H1 (cell line): ENCODE measurements around the gene HNRNPU. TPM values are rescaled to one million over a fixed set of nuclear protein-coding genes. Genes with fewer than 3 reads are reported as not detected.

Experiments
- CTCF ChIA-PET: fragments of 300-600 bp; sonication (Branson Sonifier 250); formaldehyde crosslinking; loops from one replicate; lab custom pipeline; 2021; ENCODE audit not compliant: partially characterized antibody; lab: Charles Lee
- POLR2A ChIA-PET: fragments of 300-600 bp; sonication (Branson Sonifier 250); formaldehyde crosslinking; loops from one replicate; lab custom pipeline; 2021; ENCODE audit warnings: inconsistent platforms; ENCODE audit not compliant: partially characterized antibody; lab: Charles Lee
- DNase-seq, 2 experiments: peaks; one replicate each; pipeline versions ENCODE4 v3.0.0 to v3.0.0-alpha.2; 2010 to 2022; ENCODE audit warnings: low spot score in 2 of 2, low read depth in 1 of 2, mixed read lengths in 1 of 2
- FAIRE-seq: peaks from 2 replicates; lab custom pipeline; 2011; peaks lifted over from hg19 to GRCh38; lab: Jason Lieb, UNC
- H2AFZ ChIP-seq: 2 replicates; pipeline ENCODE4 v1.8.1; 2012; ENCODE audit warnings: low read length, inconsistent platforms
- H2AK5ac ChIP-seq: 2 replicates; pipeline ENCODE4 v1.6.1; 2013; ENCODE audit warnings: low read depth, low read length
- H2BK120ac ChIP-seq: replicated peaks from 2 replicates; pipeline ENCODE3; 2013; ENCODE audit warnings: low read depth, low read length, inconsistent platforms
- H2BK12ac ChIP-seq: 2 replicates; pipeline ENCODE4 v1.6.1; 2013; ENCODE audit warnings: low read depth, low read length
- H2BK15ac ChIP-seq: 2 replicates; pipeline ENCODE4 v1.6.1; 2013; ENCODE audit warnings: low read length
- H2BK20ac ChIP-seq: 2 replicates; pipeline ENCODE4 v1.6.1; 2013; ENCODE audit warnings: low read length
- H2BK5ac ChIP-seq: 2 replicates; pipeline ENCODE4 v1.6.1; 2013; ENCODE audit warnings: low read depth, low read length
- H3K14ac ChIP-seq: 2 replicates; pipeline ENCODE4 v1.6.1; 2013; ENCODE audit warnings: inconsistent platforms; ENCODE audit not compliant: insufficient read length
- H3K18ac ChIP-seq: 2 replicates; pipeline ENCODE4 v1.6.1; 2013; ENCODE audit warnings: low read length; ENCODE audit errors: extremely low read depth
- H3K23ac ChIP-seq: 2 replicates; pipeline ENCODE4 v1.6.1; 2013; ENCODE audit warnings: inconsistent platforms; ENCODE audit not compliant: insufficient read length
- H3K23me2 ChIP-seq: 2 replicates; pipeline ENCODE4 v1.6.1; 2013; ENCODE audit warnings: low read depth, low read length
- H3K27ac ChIP-seq: 2 replicates; pipeline ENCODE4 v1.6.1; 2011; ENCODE audit warnings: low read depth, low read length, inconsistent platforms
- H3K27me3 ChIP-seq, 4 experiments: replicated peaks in 1 of 4; 1 replicate in 1 of 4; 2 replicates in 3 of 4; pipeline versions ENCODE4 v1.6.1 to v1.8.1; 2011 to 2013; ENCODE audit warnings: low read length in 3 of 4, mild to moderate bottlenecking in 3 of 4, inconsistent platforms in 2 of 4, mixed read lengths in 2 of 4, moderate library complexity in 1 of 4; ENCODE audit not compliant: control insufficient read depth in 3 of 4, insufficient read depth in 3 of 4; ENCODE audit errors: extremely low read depth in 1 of 4
- H3K36me3 ChIP-seq, 4 experiments: 2 replicates each; pipeline versions ENCODE4 v1.6.1 to v1.8.1; 2011 to 2013; ENCODE audit warnings: mild to moderate bottlenecking in 4 of 4, low read length in 3 of 4, moderate library complexity in 2 of 4, control low read depth in 1 of 4, inconsistent platforms in 1 of 4; ENCODE audit not compliant: insufficient read depth in 4 of 4, control insufficient read depth in 2 of 4
- H3K4ac ChIP-seq: replicated peaks from 2 replicates; pipeline ENCODE3; 2013; ENCODE audit warnings: low read length, low read depth, mixed read lengths, inconsistent platforms; ENCODE audit not compliant: insufficient read length
- H3K4me1 ChIP-seq, 4 experiments: replicated peaks in 1 of 4; 1 replicate in 1 of 4; 2 replicates in 3 of 4; pipeline versions ENCODE4 v1.6.1 to v1.8.1; 2011 to 2013; ENCODE audit warnings: low read length in 3 of 4, inconsistent platforms in 2 of 4, mixed read lengths in 1 of 4; ENCODE audit not compliant: insufficient read depth in 4 of 4, control insufficient read depth in 3 of 4
- H3K4me2 ChIP-seq, 2 experiments: 2 replicates each; pipeline versions ENCODE4 v1.6.1 to v1.8.1; 2011 to 2013; ENCODE audit warnings: low read depth in 2 of 2, low read length in 2 of 2, control low read depth in 1 of 2, inconsistent platforms in 1 of 2, mild to moderate bottlenecking in 1 of 2; ENCODE audit not compliant: insufficient read depth in 1 of 2
- H3K4me3 ChIP-seq, 4 experiments: fragments of 200-600, 300-600 bp in 1 of 4; sonication (generic), shearing (Covaris generic), sonication (Bioruptor Twin) in 1 of 4; 2 replicates each; pipeline versions ENCODE4 v1.5.1 to v1.8.1; 2011 to 2016; ENCODE audit warnings: low read length in 4 of 4, low read depth in 3 of 4, control low read depth in 2 of 4, inconsistent platforms in 2 of 4, mild to moderate bottlenecking in 2 of 4, mixed read lengths in 1 of 4, moderate library complexity in 1 of 4; ENCODE audit not compliant: insufficient read depth in 2 of 4; ENCODE audit errors: extremely low read depth in 1 of 4
- H3K56ac ChIP-seq: replicated peaks from 2 replicates; pipeline ENCODE3; 2013; ENCODE audit warnings: low read depth, mild to moderate bottlenecking, mixed read lengths, low read length, inconsistent platforms; ENCODE audit not compliant: insufficient read length
- H3K79me1 ChIP-seq: 2 replicates; pipeline ENCODE4 v1.6.1; 2013; ENCODE audit warnings: low read depth, low read length, control low read depth
- H3K79me2 ChIP-seq, 2 experiments: 2 replicates each; pipeline versions ENCODE4 v1.6.1 to v1.8.1; 2012 to 2013; ENCODE audit warnings: low read length in 2 of 2, mild to moderate bottlenecking in 2 of 2, inconsistent platforms in 1 of 2; ENCODE audit not compliant: insufficient read depth in 2 of 2, control insufficient read depth in 1 of 2
- H3K9ac ChIP-seq, 4 experiments: replicated peaks in 1 of 4; 1 replicate in 1 of 4; 2 replicates in 3 of 4; pipeline versions ENCODE4 v1.6.1 to v1.8.1; 2011 to 2013; ENCODE audit warnings: low read depth in 3 of 4, low read length in 3 of 4, control low read depth in 2 of 4, mild to moderate bottlenecking in 2 of 4, moderate library complexity in 2 of 4, inconsistent platforms in 1 of 4; ENCODE audit errors: extremely low read depth in 1 of 4
- H3K9me3 ChIP-seq, 2 experiments: 2 replicates each; pipeline versions ENCODE4 v1.6.1 to v1.8.1; 2012 to 2013; ENCODE audit warnings: mild to moderate bottlenecking in 2 of 2, moderate library complexity in 2 of 2, control low read depth in 1 of 2, inconsistent platforms in 1 of 2, low read depth in 1 of 2, low read length in 1 of 2, mixed read lengths in 1 of 2; ENCODE audit not compliant: insufficient read depth in 2 of 2
- H4K20me1 ChIP-seq, 2 experiments: replicated peaks in 1 of 2; 2 replicates each; pipeline versions ENCODE3 to v1.8.1; 2011 to 2013; ENCODE audit warnings: inconsistent platforms in 2 of 2, low read length in 2 of 2, mild to moderate bottlenecking in 1 of 2; ENCODE audit not compliant: insufficient read depth in 2 of 2, control insufficient read depth in 1 of 2
- H4K5ac ChIP-seq: 2 replicates; pipeline ENCODE4 v1.6.1; 2013; ENCODE audit warnings: low read length, low read depth, mixed read lengths, inconsistent platforms; ENCODE audit not compliant: insufficient read length
- H4K8ac ChIP-seq: 2 replicates; pipeline ENCODE4 v1.8.0; 2013; ENCODE audit warnings: mild to moderate bottlenecking, moderate library complexity, low read length, inconsistent platforms; ENCODE audit not compliant: insufficient read depth; ENCODE audit errors: extremely low read depth
- H4K91ac ChIP-seq: replicated peaks from 2 replicates; pipeline ENCODE3; 2013; ENCODE audit warnings: low read length, mixed read lengths, inconsistent platforms; ENCODE audit not compliant: insufficient read length
- BRCA1 ChIP-seq: IDR thresholded peaks from 2 replicates; pipeline ENCODE4 v1.6.1; 2012; ENCODE audit warnings: low read depth, low read length, improper control_type of control experiment
- CBX8 ChIP-seq: fragments of 300-800, 300-1000 bp; sonication (generic); IDR thresholded peaks from 2 replicates; pipeline ENCODE4 v1.7.1; 2016; ENCODE audit warnings: low read depth, low read length, borderline replicate concordance
- RNF2 ChIP-seq: fragments of 200-900, 300-1000 bp; sonication (generic); IDR thresholded peaks from 2 replicates; pipeline ENCODE4 v1.7.1; 2016; ENCODE audit warnings: borderline replicate concordance, low read depth, mild to moderate bottlenecking, antibody characterized with exemption, low read length; ENCODE audit not compliant: poor library complexity, severe bottlenecking; ENCODE audit errors: missing control alignments
- TAF7 ChIP-seq: optimal IDR thresholded peaks from 2 replicates; pipeline ENCODE3; 2011; ENCODE audit warnings: low read depth, mild to moderate bottlenecking, inconsistent platforms, low read length, moderate library complexity, borderline replicate concordance
- WGBS, 2 experiments: shearing (Covaris generic) in 1 of 2; methylation state at CpG; one replicate each; pipeline versions ENCODE4 v1.1.6 to v1.1.7; 2013 to 2015; ENCODE audit warnings: low lambda C conversion rate in 2 of 2, mixed read lengths in 2 of 2, inconsistent platforms in 1 of 2, low coverage in 1 of 2, missing lambda C conversion rate in 1 of 2; ENCODE audit not compliant: insufficient replicate concordance in 2 of 2, insufficient coverage in 1 of 2, insufficient read length in 1 of 2; ENCODE audit errors: extremely low coverage in 1 of 2, missing lambda C conversion rate in 1 of 2; 5-methylcytosine and 5-hydroxymethylcytosine counted together
- polyA plus RNA-seq, 7 experiments: library from polyadenylated mRNA; depleted of rRNA in 3 of 7; stranded (reverse) in 5 of 7; unstranded in 2 of 7; fragments of >200 nt in 5 of 7; fragments of 200-250 nt in 2 of 7; gene quantifications; 1 replicate in 5 of 7; 2 replicates in 1 of 7; 4 replicates in 1 of 7; pipeline versions ENCODE4 v1.2.1 to v1.2.3, GENCODE V29; 2011 to 2013; ENCODE audit warnings: missing spikeins in 2 of 7, mixed read lengths in 2 of 7
- total RNA-seq: library from RNA; stranded (reverse); fragmentation: NEBNext Ultra II Directional; extraction: Animal tissue kit (Norgen Biotek cat#: 25700); gene quantifications from 2 replicates; pipeline ENCODE4 v1.2.1, GENCODE V29; 2021
- TF ChIP-seq, protein P1 (sequence below): IDR thresholded peaks from 2 replicates; pipeline ENCODE4 v1.6.1; 2011; ENCODE audit warnings: low read length, improper control_type of control experiment

The HNRNPU gene
- total and polyA plus RNA-seq, 2 of the 8 experiments (the other 6 are each of a cell fraction or from before 2014, with no cell fraction given): 95.6 to 606 TPM

GRCh38 chr1:244800821-244801220, 63.5 kb downstream of the HNRNPU start:
- FAIRE-seq (no peak), DNase-seq (no peak)
- Histone ChIP-seq H2AFZ (no peak overlapping the region), H2BK12ac (no peak overlapping the region), H3K79me2 (no peaks in the 10 kb centered on the region), H3K79me1 (no peaks in the 10 kb centered on the region), H2BK15ac (no peak overlapping the region), H3K18ac (no peak overlapping the region), H3K56ac (no peak overlapping the region), H4K20me1 (no peaks in the 10 kb centered on the region), H3K9me3 (no peaks in the 10 kb centered on the region), H2BK5ac (no peak overlapping the region), H3K27me3 (no peaks in the 10 kb centered on the region), H3K23me2 (no peaks in the 10 kb centered on the region), H3K4me3 (no peak overlapping the region), H3K36me3 (no peaks in the 10 kb centered on the region), H3K27ac (no peak overlapping the region), H4K91ac (no peak overlapping the region), H3K4ac (no peak overlapping the region), H3K4me1 (peaks cover 0 to 5% (median 0%) of the 10 kb centered on the region in 4 experiments; a peak in 1 of 7 replicates), H4K5ac (no peak overlapping the region), H3K4me2 (no peak overlapping the region), H2BK120ac (no peak overlapping the region), H2BK20ac (no peak overlapping the region), H3K9ac (no peak overlapping the region), H4K8ac (no peak overlapping the region; the same call in 1 of the 2 replicates), H2AK5ac (no peak overlapping the region), H3K23ac (no peak overlapping the region), H3K14ac (no peak overlapping the region)
- CTCF ChIA-PET: interaction anchor here (0.6 to 4.6 kb wide), 21 partner anchors 9 to 344 kb away, joined by 3 to 50 read pairs (median 4); no protein-coding TSS in a partner anchor
- 87% methylated on average over 9 of the region's 9 CpGs; no CpG with 5 or more reads in 1 of the 2 experiments for WGBS, 2 experiments
- POLR2A ChIA-PET: interaction anchor here (0.6 to 3.9 kb wide), 9 partner anchors 15 to 197 kb away, joined by 3 to 39 read pairs (median 4); partner anchors contain the start of gene COX20
- TF ChIP-seq, protein P1, sequence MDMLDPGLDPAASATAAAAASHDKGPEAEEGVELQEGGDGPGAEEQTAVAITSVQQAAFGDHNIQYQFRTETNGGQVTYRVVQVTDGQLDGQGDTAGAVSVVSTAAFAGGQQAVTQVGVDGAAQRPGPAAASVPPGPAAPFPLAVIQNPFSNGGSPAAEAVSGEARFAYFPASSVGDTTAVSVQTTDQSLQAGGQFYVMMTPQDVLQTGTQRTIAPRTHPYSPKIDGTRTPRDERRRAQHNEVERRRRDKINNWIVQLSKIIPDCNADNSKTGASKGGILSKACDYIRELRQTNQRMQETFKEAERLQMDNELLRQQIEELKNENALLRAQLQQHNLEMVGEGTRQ: no peak
- TF ChIP-seq CBX8 (no peak), BRCA1 (no peak), RNF2 (no peak), TAF7 (no peak)
